Measurements from ENCODE around the gene MMP15. TPM values are rescaled to one million over a fixed set of nuclear protein-coding genes. Genes with fewer than 3 reads are reported as not detected.
"Not testable (repeated sequence)": the region's sequence is repeated elsewhere in the genome, so short reads cannot be mapped to it uniquely, and the experiment has no call there.

The MMP15 gene
- total and polyA plus RNA-seq, 2 of the 4 experiments (the other 2 are of a cell fraction) = 0.18 to 0.56 TPM

- ATAC-seq (ENCODE audit: low read depth) = no peak
- H3K18ac ChIP-seq (ENCODE audit: low read depth, low read length) = no peak overlapping the region
- TF ChIP-seq BHLHE40 (IDR thresholded peaks at IDR 0.05; ENCODE audit: low read depth, low read length) (no peak), RCOR1 (IDR thresholded peaks at IDR 0.05; ENCODE audit: insufficient replicate concordance, low read length) (no peak), CHD1 (IDR thresholded peaks at IDR 0.05; ENCODE audit: low read depth, low read length) (no peak), POLR2A (IDR thresholded peaks at IDR 0.05; ENCODE audit: low read depth, low read length) (no peak), NFE2L2 (IDR thresholded peaks at IDR 0.05; ENCODE audit: low read depth, low read length) (no peak)
- H3K9me3 ChIP-seq (ENCODE audit: control insufficient read depth, insufficient read depth, low read length) = no peaks in the 10 kb centered on the region
- peaks cover 10% of the 10 kb centered on the region; the same call in 1 of the 2 replicates for H4K20me1 ChIP-seq (ENCODE audit: insufficient read depth, low read length)
- H3K4me1 ChIP-seq (ENCODE audit: control insufficient read depth, insufficient read depth, low read length) = peaks cover 12% of the 10 kb centered on the region
- dilution Hi-C loops (cut with HindIII; ENCODE audit: low sequenced_read_pairs, unreplicated experiment) = no loop called here
- no peak overlapping the region for H3K4ac ChIP-seq (ENCODE audit: low read depth, low read length)
- no peaks in the 10 kb centered on the region for H3K27me3 ChIP-seq (ENCODE audit: control insufficient read depth, insufficient read depth, low read length)
- H3K36me3 ChIP-seq (ENCODE audit: control insufficient read depth, insufficient read depth, low read length) = peaks cover 11% of the 10 kb centered on the region
- in situ Hi-C loops (cut with MboI; ENCODE audit: low sequenced_read_pairs) = loop anchor here (5.0 to 10.0 kb wide), 3 partner anchors 106 to 438 kb away; no protein-coding TSS in a partner anchor
- H2BK20ac ChIP-seq (ENCODE audit: low read depth, low read length) = no peak overlapping the region
- no peak overlapping the region for H3K56ac ChIP-seq (ENCODE audit: extremely low read depth, insufficient read depth, low read length)
- H3K14ac ChIP-seq (replicated peaks; ENCODE audit: low read depth, low read length) = no peak overlapping the region
- H2BK120ac ChIP-seq (ENCODE audit: low read depth, low read length) = no peak overlapping the region
- CTCF ChIA-PET = no interaction called here
- no peak overlapping the region for H2AFZ ChIP-seq (replicated peaks; ENCODE audit: low read length, poor library complexity)
- H4K8ac ChIP-seq (ENCODE audit: low read depth in 2 of 2, low read length in 2 of 2) = no peak overlapping the region
- no peak for DNase-seq
- no peak overlapping the region for H3K4me3 ChIP-seq (ENCODE audit: insufficient read depth, low read depth, low read length)
- intact Hi-C loops (cut with micrococcal nuclease) = loop anchor here (5.0 to 10.0 kb wide), 3 partner anchors 358 to 426 kb away; no protein-coding TSS in a partner anchor
- WGBS, 2 experiments (ENCODE audit: extremely low coverage in 2 of 2, insufficient read length in 1 of 2) = 100% methylated on average over 1 of the region's 5 CpGs; no CpG with 5 or more reads in 1 of the 2 experiments
- no peak overlapping the region for H2BK5ac ChIP-seq (ENCODE audit: low read depth, low read length, poor library complexity, severe bottlenecking)
- no peak overlapping the region for H3K23ac ChIP-seq (ENCODE audit: low read depth, low read length)
- BruUV-seq (replicated peaks) = no TSS peak
- no peak overlapping the region for H4K5ac ChIP-seq (ENCODE audit: low read depth, low read length)
- H3K9me1 ChIP-seq (ENCODE audit: insufficient read depth, low read length) = peaks cover 11% of the 10 kb centered on the region; the same call in 1 of the 2 replicates
- peaks cover 18 to 50% of the 10 kb centered on the region in 2 experiments for H3K79me1 ChIP-seq (ENCODE audit: low read depth in 1 of 2, low read length in 2 of 2)
- no peak overlapping the region for H2BK15ac ChIP-seq (ENCODE audit: low read depth, low read length)
- H3K9ac ChIP-seq (ENCODE audit: low read depth, low read length) = no peak overlapping the region
- no peak overlapping the region for H2AK9ac ChIP-seq (replicated peaks; ENCODE audit: low read depth, low read length, poor library complexity)
- POLR2A ChIA-PET (ENCODE audit: unreplicated experiment) = no interaction called here
- H4K91ac ChIP-seq (ENCODE audit: insufficient read depth, low read depth, low read length) = no peak overlapping the region
- H3K4me2 ChIP-seq (ENCODE audit: low read depth, low read length) = no peak overlapping the region
- no peak overlapping the region for H2AK5ac ChIP-seq (ENCODE audit: low read depth, low read length)
- H3K27ac ChIP-seq (ENCODE audit: insufficient read depth, low read length) = no peak overlapping the region
These were observed 22.6 kb upstream of the MMP15 start for GRCh38 chr16:58002936-58003335.

- H3K18ac ChIP-seq (ENCODE audit: low read depth, low read length); H2BK15ac ChIP-seq (ENCODE audit: low read depth, low read length); BruUV-seq (replicated peaks); H2AK5ac ChIP-seq (ENCODE audit: low read depth, low read length); H3K27ac ChIP-seq (ENCODE audit: insufficient read depth, low read length); H3K27me3 ChIP-seq (ENCODE audit: control insufficient read depth, insufficient read depth, low read length); H2BK20ac ChIP-seq (ENCODE audit: low read depth, low read length); dilution Hi-C loops (cut with HindIII; ENCODE audit: low sequenced_read_pairs, unreplicated experiment); H3K9me3 ChIP-seq (ENCODE audit: control insufficient read depth, insufficient read depth, low read length); H4K20me1 ChIP-seq (ENCODE audit: insufficient read depth, low read length); H3K4me1 ChIP-seq (ENCODE audit: control insufficient read depth, insufficient read depth, low read length); H3K36me3 ChIP-seq (ENCODE audit: control insufficient read depth, insufficient read depth, low read length); H3K14ac ChIP-seq (replicated peaks; ENCODE audit: low read depth, low read length); H2AK9ac ChIP-seq (replicated peaks; ENCODE audit: low read depth, low read length, poor library complexity); H2AFZ ChIP-seq (replicated peaks; ENCODE audit: low read length, poor library complexity); H3K4me2 ChIP-seq (ENCODE audit: low read depth, low read length); H3K4me3 ChIP-seq (ENCODE audit: insufficient read depth, low read depth, low read length); H4K91ac ChIP-seq (ENCODE audit: insufficient read depth, low read depth, low read length); H2BK120ac ChIP-seq (ENCODE audit: low read depth, low read length); H3K4ac ChIP-seq (ENCODE audit: low read depth, low read length); H3K9me1 ChIP-seq (ENCODE audit: insufficient read depth, low read length); H4K5ac ChIP-seq (ENCODE audit: low read depth, low read length); H3K9ac ChIP-seq (ENCODE audit: low read depth, low read length); ATAC-seq (ENCODE audit: low read depth); DNase-seq; POLR2A ChIA-PET (ENCODE audit: unreplicated experiment); H2BK5ac ChIP-seq (ENCODE audit: low read depth, low read length, poor library complexity, severe bottlenecking); H3K56ac ChIP-seq (ENCODE audit: extremely low read depth, insufficient read depth, low read length); H3K23ac ChIP-seq (ENCODE audit: low read depth, low read length); CTCF ChIA-PET; H4K8ac ChIP-seq (ENCODE audit: low read depth in 2 of 2, low read length in 2 of 2): not testable (repeated sequence)
- in situ Hi-C loops (cut with MboI; ENCODE audit: low sequenced_read_pairs) = loop anchor here (5.0 to 10.0 kb wide), 3 partner anchors 107 to 440 kb away; no protein-coding TSS in a partner anchor
- WGBS, 2 experiments (ENCODE audit: extremely low coverage in 2 of 2, insufficient read length in 1 of 2) = 92% methylated on average over 5 of the region's 12 CpGs; no CpG with 5 or more reads in 1 of the 2 experiments
- intact Hi-C loops (cut with micrococcal nuclease) = loop anchor here (1.0 to 10.0 kb wide), 4 partner anchors 105 to 427 kb away; no protein-coding TSS in a partner anchor
- H3K79me1 ChIP-seq (ENCODE audit: low read depth in 1 of 2, low read length in 2 of 2) = peaks cover 12 to 39% of the 10 kb centered on the region in 2 experiments
These were observed 20.8 kb upstream of the MMP15 start for GRCh38 chr16:58004736-58005135.

Measured in IMR-90 (cell line).